SKM-1 treated with dmso at 0.1 percent for 144 hours (cell line): Measurements from ENCODE around the gene IFNL4.
"Not testable (repeated sequence)": the region's sequence is repeated elsewhere in the genome, so short reads cannot be mapped to it uniquely, and the experiment has no call there.

Source experiments
- DNase-seq: peaks from one replicate; lab custom pipeline; 2025; ENCODE audit not compliant: unreplicated experiment; lab: John Stamatoyannopoulos, UW

The IFNL4 gene

GRCh38 chr19:39261704-39262103 lies 13.0 kb upstream of the IFNL4 start:
- DNase-seq: no peak

GRCh38 chr19:39257227-39257626 lies 8.6 kb upstream of the IFNL4 start:
- DNase-seq: no peak

DNA sequence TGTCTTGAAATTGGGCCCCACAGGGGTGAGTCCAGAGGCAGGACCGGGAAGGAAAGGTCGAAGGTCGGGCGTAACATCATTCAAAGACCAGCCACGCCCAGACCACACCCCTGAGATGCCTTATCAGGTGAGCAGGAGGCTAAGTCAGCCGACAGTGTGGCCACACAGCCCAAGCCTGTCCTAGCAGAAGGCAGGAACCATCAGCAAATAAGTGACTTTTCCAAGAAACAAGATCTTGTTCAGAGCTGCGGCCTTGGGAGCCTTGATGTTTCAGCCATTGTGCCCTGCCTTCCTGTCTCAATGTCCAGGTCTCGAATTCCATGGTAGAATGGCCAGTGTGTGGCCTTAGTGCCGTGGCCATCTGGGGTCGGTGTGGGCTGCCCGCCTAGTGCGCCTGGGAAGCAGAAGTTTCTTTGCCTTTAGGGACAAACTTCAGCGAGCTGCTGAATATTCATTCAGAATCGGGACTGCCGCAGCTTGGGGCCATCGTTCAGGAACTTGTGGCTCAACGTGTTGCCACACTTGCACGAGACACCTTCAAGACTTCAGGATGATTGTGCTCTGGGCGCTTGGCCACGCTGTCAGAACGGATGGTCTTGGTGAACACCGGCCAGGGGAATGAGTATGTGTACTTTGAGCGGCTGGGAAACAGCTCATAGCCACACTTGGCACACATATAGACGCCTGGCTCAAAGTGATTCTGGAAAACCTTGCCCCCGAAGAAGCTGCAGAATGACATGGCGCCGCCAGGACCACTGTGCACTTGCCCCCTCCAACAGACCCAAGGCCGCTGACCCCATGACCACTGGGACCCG lies 6.1 kb upstream of the IFNL4 start:
- no peak for DNase-seq

DNA sequence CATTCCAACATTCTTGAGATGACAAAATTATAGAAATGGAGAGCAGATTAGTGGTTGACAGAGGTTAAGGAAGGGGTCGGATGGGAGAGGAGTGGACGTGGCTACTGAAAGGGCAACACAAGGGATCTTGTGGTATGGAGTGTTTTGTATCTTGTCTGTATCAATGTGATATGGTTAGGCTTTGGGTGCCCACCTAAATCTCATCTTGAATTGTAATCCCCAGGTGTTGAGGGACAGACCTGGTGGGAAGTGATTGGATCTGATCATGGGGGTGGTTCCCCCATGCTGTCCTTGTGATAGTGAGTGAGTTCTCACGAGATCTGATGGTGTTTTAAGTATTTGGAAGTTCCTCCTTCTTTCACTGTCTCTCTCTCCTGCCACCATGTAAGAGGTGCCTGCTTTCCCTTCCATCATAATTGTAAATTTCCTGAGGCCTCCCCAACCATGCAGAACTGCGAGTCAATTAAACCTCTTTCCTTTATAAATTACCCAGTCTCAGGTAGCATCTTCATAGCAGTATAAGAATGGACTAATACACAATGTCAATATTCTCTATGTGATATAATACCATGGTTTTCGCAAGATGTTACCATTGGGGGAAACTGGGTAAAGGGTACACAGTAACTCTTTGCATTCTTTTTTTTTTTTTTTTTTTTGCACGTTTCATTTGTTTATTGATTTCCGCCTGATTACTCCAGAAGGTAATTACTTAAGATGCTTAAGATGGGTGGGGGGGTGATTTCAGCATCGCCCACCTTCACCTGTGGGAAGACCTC lies 4.9 kb upstream of the IFNL4 start:
- DNase-seq: no peak

DNA sequence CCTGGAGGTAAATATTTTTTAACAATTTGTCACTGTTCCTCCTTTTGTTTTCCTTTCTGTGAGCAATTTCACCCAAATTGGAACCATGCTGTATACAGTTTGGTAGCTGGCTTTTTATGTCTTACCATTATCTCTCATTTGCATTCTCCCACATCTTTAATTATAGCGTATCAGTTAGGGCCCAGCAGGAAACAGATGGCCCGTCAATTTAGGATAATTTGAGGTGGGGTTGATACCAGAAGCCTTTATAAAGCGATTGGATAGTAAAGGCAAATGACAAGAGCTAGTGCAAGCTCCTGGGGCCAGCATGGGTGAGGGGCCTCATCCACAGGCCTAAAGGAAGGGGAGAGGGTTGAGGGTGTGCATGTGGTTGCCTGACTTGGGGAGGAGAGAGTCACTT lies 3.8 kb upstream of the IFNL4 start:
- DNase-seq: no peak

GRCh38 chr19:39251846-39252245 lies 3.2 kb upstream of the IFNL4 start:
- DNase-seq: no peak

DNA sequence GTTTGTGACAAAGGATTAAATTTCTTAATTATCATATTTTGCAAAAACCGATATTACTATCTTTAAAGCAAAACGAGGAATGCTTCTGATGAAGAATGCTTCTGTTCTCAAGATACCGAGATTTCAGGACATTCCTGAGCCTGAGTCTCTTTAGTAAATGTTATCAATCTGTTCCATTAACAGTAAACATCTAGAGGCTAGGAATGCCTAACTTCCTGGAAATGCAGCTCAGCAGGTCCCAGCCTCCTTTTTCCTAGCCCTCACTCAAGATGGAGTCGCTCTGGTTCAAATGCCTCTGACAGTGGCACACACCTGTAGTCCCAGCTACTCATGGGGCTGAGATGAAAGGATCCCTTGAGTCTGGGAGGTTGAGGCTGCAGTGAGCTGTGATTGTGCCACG lies 2.4 kb upstream of the IFNL4 start:
- DNase-seq: no peak

DNA sequence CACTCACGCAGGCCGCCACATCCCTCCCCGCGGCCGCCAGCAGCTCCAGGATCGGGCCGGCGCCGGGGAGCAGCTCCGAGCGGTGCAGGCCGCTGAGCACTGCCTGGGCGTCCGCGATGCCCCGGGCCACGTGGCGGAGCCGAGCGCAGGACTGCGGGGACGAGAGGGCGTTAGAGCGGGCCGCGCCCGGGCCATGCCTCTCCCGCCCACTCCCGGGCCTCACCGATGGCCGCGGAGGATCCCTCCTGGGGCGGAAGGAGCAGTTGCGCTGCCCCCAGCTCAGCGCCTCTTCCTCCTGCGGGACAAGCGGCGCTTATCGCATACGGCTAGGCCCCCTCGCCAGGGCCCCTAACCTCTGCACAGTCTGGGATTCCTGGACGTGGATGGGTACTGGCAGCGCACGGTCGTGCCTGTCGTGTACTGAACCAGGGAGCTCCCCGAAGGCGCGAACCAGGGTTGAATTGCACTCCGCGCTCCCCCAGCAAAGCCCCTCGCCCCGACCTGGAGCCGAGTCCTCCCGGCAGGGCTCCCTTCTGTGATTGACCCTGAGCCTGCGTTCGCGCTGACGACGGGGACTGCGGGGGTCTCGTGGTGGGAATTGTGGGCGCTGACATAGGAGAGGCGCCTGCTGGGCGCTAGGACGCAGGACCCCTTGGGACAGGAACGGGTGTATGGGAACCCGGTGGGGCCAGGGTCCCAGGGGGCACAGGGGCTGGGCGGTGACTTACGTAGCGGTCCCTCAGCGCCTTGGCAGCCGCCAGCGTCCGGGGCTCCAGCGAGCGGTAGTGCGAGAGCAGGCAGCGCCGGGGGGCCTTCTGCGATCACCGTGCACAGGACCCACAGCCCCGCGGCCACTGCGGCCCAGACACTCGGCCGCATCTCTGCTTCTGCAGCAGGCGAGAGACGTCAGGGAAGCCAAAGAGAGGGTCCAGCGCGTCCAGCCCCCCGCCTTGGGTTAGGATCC lies 673 bp downstream of the IFNL4 start:
- DNase-seq: no peak

DNA sequence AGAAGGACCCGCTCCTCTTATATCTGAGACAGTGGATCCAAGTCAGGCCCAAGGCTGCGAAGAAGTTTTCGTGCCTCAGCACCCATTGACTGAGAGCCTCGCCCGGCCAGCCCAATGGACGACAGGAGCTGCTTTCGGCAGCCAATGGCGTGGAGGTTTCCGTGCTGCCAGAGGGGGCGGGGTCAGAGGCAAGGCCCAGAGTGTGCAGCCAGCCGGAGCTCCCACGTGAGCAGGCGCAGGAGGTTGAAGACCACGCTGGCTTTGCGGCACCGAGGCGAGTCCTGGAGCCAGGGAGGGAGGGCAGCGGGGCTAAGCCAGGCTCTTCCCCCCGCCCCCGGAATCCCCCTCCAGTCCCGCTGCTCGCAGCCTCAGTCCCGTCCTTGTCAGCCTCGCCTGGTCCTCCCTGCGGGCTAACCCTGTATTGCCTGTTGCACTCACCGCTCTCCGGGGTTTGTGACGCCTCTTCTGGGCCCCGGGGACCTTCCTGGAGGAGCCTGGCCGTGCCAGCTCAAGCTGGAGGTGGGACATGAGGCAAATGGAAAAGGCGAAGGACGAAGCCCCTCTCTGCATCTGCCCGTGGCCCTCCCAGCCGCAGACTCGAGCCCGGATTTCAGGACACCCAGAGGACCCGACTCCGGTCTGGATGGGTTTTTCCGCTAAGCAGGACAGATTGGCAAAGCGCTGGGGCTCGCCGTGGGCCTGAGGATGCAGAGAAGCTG lies 1.5 kb downstream of the IFNL4 start:
- no peak for DNase-seq

DNA sequence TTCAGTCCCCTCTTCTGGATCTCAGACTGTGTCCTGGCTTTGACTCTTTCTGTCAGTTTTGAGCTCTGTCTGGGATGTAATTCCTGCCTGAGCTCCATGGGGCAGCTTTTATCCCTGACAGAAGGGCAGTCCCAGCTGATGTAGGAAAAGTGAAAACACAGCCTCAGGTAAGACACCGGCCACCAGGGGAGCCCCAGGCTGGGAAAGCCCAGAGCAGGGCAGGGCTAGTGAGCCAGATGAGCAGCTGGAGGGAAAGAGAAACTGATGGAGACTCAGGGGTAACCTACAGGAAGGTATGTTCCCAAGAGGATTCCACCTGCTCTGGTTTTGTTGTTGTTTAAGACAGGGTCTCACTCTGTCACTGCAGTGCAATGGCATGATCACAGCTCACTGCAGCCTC lies 3.5 kb downstream of the IFNL4 start:
- DNase-seq: not testable (repeated sequence)

DNA sequence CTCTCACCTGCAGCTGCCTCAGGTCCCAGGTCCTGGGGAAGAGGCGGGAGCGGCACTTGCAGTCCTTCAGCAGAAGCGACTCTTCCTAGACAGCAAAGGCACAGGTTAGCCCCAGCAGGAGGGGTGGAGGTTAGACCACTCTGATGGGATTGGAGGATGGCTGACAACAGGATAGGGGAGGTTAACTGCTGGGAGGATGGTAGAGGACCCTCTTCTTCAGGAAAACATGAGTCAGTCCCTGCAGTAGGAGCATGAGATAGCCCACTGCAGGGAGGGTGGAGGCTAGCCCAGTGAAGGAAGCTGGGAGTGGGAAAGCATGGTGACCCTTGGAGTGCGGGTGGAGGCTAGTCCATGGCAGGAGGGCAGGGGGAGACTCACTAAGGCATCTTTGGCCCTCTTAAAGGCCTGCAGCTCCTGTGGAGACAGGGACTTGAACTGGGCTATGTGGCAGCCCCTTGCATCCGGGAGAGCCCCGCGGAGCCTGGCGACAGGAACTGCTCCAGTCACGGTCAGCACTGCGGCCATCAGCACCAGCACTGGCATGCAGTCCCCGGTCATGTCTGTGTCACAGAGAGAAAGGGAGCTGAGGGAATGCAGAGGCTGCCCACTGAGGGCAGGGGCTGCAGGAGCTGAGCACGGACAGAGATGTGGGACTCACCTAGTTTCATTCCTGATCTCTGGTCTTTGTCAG lies 4.1 kb downstream of the IFNL4 start, which contains the start of gene IFNL3:
TSS of gene IFNL3 (minus strand) at position 597 of the 691 bp plus-strand sequence. CDS start at position 558, 39 bp downstream.
- not testable (repeated sequence) for DNase-seq

DNA sequence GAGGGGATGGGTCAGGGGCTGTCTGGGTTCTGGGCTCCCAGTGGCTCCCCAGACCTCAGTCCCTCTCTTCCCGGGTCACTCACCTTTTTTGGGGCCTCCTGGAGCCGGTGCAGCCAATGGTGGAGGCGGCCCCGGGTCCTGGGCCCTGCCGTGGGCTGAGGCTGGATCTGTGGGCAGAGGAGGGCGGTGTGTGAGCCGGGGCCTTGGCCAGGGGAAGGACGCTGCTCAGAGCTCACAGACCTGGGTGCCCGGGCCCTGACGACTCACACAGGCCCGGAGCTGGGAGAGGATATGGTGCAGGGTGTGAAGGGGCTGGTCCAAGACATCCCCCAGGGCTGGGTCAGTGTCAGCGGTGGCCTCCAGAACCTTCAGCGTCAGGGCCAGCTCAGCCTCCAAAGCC lies 4.9 kb downstream of the IFNL4 start:
- DNase-seq: not testable (repeated sequence)

DNA sequence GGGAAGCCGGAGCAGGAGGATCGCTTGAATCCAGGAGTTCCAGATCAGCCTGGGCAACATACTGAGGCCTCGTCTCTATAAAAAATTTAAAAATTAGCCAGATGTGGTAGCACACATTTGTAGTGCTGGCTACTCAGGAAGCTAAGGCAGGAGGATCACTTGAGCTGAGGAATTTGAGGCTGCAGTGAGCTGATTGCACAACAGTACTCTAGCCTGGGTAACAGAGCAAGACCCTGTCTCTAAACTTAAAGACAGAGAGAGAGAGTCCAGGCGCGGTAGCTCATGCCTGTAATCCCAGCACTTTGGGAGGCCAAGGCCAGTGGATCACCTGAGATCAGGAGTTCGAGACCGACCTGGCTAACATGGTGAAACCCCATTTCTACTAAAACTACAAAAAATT lies 8.2 kb downstream of the IFNL4 start:
- DNase-seq: no peak

GRCh38 chr19:39238944-39239343 lies 9.7 kb downstream of the IFNL4 start:
- no peak for DNase-seq

DNA sequence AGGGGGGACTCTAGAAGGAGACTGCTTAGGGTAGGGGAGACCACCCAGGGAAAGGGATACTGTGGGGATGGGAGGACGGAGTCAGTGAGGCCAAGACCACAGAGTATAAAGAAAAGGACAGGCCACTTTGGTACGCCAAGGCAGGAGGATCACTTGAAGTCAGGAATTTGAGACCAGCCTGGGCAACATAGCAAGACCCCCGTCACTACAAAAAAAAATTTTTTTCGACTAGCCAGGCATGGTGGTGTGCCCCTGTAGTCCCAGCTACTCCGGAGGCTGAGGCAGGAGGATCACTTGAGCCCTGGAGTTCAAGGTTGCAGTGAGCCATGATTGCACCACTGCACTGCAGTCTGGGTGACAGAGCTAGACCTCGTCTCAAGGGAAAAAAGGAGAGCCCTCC lies 10.4 kb downstream of the IFNL4 start:
- DNase-seq: no peak

DNA sequence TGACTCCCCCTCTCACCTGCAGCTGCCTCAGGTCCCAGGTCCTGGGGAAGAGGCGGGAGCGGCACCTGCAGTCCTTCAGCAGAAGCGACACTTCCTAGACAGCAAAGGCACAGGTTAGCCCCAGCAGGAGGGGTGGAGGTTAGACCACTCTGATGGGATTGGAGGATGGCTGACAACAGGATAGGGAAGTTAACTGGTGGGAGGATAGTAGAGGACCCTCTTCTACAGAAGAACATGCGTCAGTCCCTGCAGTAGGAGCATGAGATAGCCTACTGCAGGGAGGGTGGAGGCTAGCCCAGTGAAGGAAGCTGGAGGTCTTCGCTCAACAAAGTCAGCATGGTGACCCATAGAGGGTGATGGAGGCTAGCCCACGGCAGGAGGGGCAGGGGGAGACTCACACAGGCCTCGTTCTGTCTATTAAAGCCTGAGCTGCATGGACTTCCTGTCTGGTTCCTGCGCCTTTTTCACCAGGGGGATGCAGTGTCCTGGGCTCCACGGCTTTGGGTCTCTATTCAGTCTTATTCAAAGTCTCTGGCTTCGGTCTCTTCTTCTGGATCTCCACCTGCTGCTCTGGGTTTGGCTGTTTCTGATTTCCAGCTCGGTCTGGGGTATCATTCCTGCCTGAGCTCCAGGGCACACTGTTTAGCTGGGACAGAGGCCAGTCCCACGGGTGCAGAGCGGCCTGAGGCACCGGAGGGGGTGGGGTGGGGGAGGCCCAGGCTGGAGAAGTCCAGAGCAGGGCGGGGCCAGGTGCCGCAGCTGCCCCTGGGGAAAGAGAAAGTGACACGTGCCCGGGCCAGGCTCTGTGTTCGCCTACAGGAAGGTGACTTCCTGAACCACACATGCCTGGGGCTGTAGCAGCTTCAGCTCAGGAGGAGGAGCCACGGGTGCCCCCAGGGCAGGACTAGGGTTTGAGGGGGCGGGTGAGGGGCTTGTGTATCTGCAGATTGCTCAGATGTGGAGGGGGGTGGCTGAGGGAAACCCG lies 11.2 kb downstream of the IFNL4 start:
- no peak for DNase-seq

- DNase-seq: no peak
These were observed 12.1 kb downstream of the IFNL4 start for GRCh38 chr19:39236527-39236926.

GRCh38 chr19:39232708-39233107 lies 15.9 kb downstream of the IFNL4 start:
- DNase-seq: no peak
